ENCODE results near the gene FRAS1. TPM values are rescaled to one million over a fixed set of nuclear protein-coding genes. Genes with fewer than 3 reads are reported as not detected.
"Not testable (repeated sequence)": the region's sequence is repeated elsewhere in the genome, so short reads cannot be mapped to it uniquely, and the experiment has no call there.

The FRAS1 gene
- total RNA-seq, 2 donors from 2014 or later: not detected

- Mint-ChIP-seq H3K27me3 (peaks cover 51% of the 10 kb centered on the region), H3K27ac (no peak overlapping the region), H3K4me3 (no peak overlapping the region), H3K4me1 (no peaks in the 10 kb centered on the region), H3K36me3 (ENCODE audit: low read depth) (no peaks in the 10 kb centered on the region)
- no peaks in the 10 kb centered on the region for H3K9me3 ChIP-seq (ENCODE audit: control insufficient read depth, low read length, poor library complexity, severe bottlenecking)
- ATAC-seq (no peak), DNase-seq (no peak)
These were observed 8.5 kb downstream of the FRAS1 start for GRCh38 chr4:78065508-78066192.

- no peaks in the 10 kb centered on the region for H3K9me3 ChIP-seq (ENCODE audit: control insufficient read depth, low read length, poor library complexity, severe bottlenecking)
- Mint-ChIP-seq H3K27me3 (peaks cover 46% of the 10 kb centered on the region), H3K4me1 (no peaks in the 10 kb centered on the region), H3K4me3 (no peak overlapping the region), H3K27ac (no peak overlapping the region), H3K36me3 (ENCODE audit: low read depth) (no peaks in the 10 kb centered on the region)
- no peak for DNase-seq
- ATAC-seq: no peak
These were observed 11.4 kb downstream of the FRAS1 start for GRCh38 chr4:78068481-78068880.

- DNase-seq: no peak
- no peak overlapping the region for H3K27ac Mint-ChIP-seq
- no peak overlapping the region for H3K4me3 Mint-ChIP-seq
- H3K27me3 Mint-ChIP-seq: peaks cover 54% of the 10 kb centered on the region
- ATAC-seq: no peak
- H3K4me1 Mint-ChIP-seq: no peaks in the 10 kb centered on the region
- H3K9me3 ChIP-seq (ENCODE audit: control insufficient read depth, low read length, poor library complexity, severe bottlenecking): no peaks in the 10 kb centered on the region
- H3K36me3 Mint-ChIP-seq (ENCODE audit: low read depth): no peaks in the 10 kb centered on the region
These were observed 12.2 kb downstream of the FRAS1 start for GRCh38 chr4:78069319-78069718.

GRCh38 chr4:78069859-78070258 is 12.7 kb downstream of the FRAS1 start:
- H3K4me3 Mint-ChIP-seq: no peak overlapping the region
- no peak overlapping the region for H3K27ac Mint-ChIP-seq
- H3K27me3 Mint-ChIP-seq: peaks cover 59% of the 10 kb centered on the region
- no peak for ATAC-seq
- H3K4me1 Mint-ChIP-seq: no peaks in the 10 kb centered on the region
- no peak for DNase-seq
- H3K9me3 ChIP-seq (ENCODE audit: control insufficient read depth, low read length, poor library complexity, severe bottlenecking): no peaks in the 10 kb centered on the region
- no peaks in the 10 kb centered on the region for H3K36me3 Mint-ChIP-seq (ENCODE audit: low read depth)

GRCh38 chr4:78070731-78071282 is 13.7 kb downstream of the FRAS1 start:
- ATAC-seq (no peak), DNase-seq (no peak)
- no peaks in the 10 kb centered on the region for H3K9me3 ChIP-seq (ENCODE audit: control insufficient read depth, low read length, poor library complexity, severe bottlenecking)
- Mint-ChIP-seq H3K4me3 (no peak overlapping the region), H3K27me3 (peaks cover 61% of the 10 kb centered on the region), H3K36me3 (ENCODE audit: low read depth) (no peaks in the 10 kb centered on the region), H3K4me1 (no peaks in the 10 kb centered on the region), H3K27ac (no peak overlapping the region)

GRCh38 chr4:78074759-78075158 is 17.6 kb downstream of the FRAS1 start:
- DNase-seq (no peak), ATAC-seq (no peak)
- no peak overlapping the region for H3K27ac Mint-ChIP-seq
- no peaks in the 10 kb centered on the region for H3K9me3 ChIP-seq (ENCODE audit: control insufficient read depth, low read length, poor library complexity, severe bottlenecking)
- no peaks in the 10 kb centered on the region for H3K4me1 Mint-ChIP-seq
- no peaks in the 10 kb centered on the region for H3K36me3 Mint-ChIP-seq (ENCODE audit: low read depth)
- H3K4me3 Mint-ChIP-seq: no peak overlapping the region
- H3K27me3 Mint-ChIP-seq: peaks cover 61% of the 10 kb centered on the region

- no peaks in the 10 kb centered on the region for H3K9me3 ChIP-seq (ENCODE audit: control insufficient read depth, low read length, poor library complexity, severe bottlenecking)
- H3K4me3 Mint-ChIP-seq: no peak overlapping the region
- H3K4me1 Mint-ChIP-seq: no peaks in the 10 kb centered on the region
- DNase-seq: no peak
- no peaks in the 10 kb centered on the region for H3K36me3 Mint-ChIP-seq (ENCODE audit: low read depth)
- no peak overlapping the region for H3K27ac Mint-ChIP-seq
- peaks cover 54% of the 10 kb centered on the region for H3K27me3 Mint-ChIP-seq
- ATAC-seq: no peak
These were observed 18.9 kb downstream of the FRAS1 start for GRCh38 chr4:78075986-78076385.

- no peaks in the 10 kb centered on the region for H3K9me3 ChIP-seq (ENCODE audit: control insufficient read depth, low read length, poor library complexity, severe bottlenecking)
- ATAC-seq (no peak), DNase-seq (no peak)
- Mint-ChIP-seq H3K27me3 (peaks cover 44% of the 10 kb centered on the region), H3K27ac (no peak overlapping the region), H3K4me3 (no peak overlapping the region), H3K36me3 (ENCODE audit: low read depth) (no peaks in the 10 kb centered on the region), H3K4me1 (no peaks in the 10 kb centered on the region)
These were observed 21.0 kb downstream of the FRAS1 start for GRCh38 chr4:78078101-78078500.

GRCh38 chr4:78079726-78080430 is 22.8 kb downstream of the FRAS1 start:
- Mint-ChIP-seq H3K4me1 (no peaks in the 10 kb centered on the region), H3K4me3 (no peak overlapping the region), H3K27ac (no peak overlapping the region), H3K27me3 (peaks cover 35% of the 10 kb centered on the region), H3K36me3 (ENCODE audit: low read depth) (no peaks in the 10 kb centered on the region)
- no peak for ATAC-seq
- H3K9me3 ChIP-seq (ENCODE audit: control insufficient read depth, low read length, poor library complexity, severe bottlenecking): no peaks in the 10 kb centered on the region
- no peak for DNase-seq

- no peaks in the 10 kb centered on the region for H3K4me1 Mint-ChIP-seq
- ATAC-seq (no peak), DNase-seq (no peak)
- H3K36me3 Mint-ChIP-seq (ENCODE audit: low read depth): peaks cover 2% of the 10 kb centered on the region
- H3K4me3 Mint-ChIP-seq: no peak overlapping the region
- no peaks in the 10 kb centered on the region for H3K9me3 ChIP-seq (ENCODE audit: control insufficient read depth, low read length, poor library complexity, severe bottlenecking)
- H3K27ac Mint-ChIP-seq: no peak overlapping the region
- H3K27me3 Mint-ChIP-seq: peaks cover 30% of the 10 kb centered on the region
These were observed 24.4 kb downstream of the FRAS1 start for GRCh38 chr4:78081541-78081940.

GRCh38 chr4:78083035-78083434 is 25.9 kb downstream of the FRAS1 start:
- DNase-seq (no peak), ATAC-seq (no peak)
- no peak overlapping the region for H3K27ac Mint-ChIP-seq
- no peak overlapping the region for H3K4me3 Mint-ChIP-seq
- no peaks in the 10 kb centered on the region for H3K4me1 Mint-ChIP-seq
- H3K36me3 Mint-ChIP-seq (ENCODE audit: low read depth): peaks cover 2% of the 10 kb centered on the region
- H3K27me3 Mint-ChIP-seq: peaks cover 20% of the 10 kb centered on the region
- H3K9me3 ChIP-seq (ENCODE audit: control insufficient read depth, low read length, poor library complexity, severe bottlenecking): no peaks in the 10 kb centered on the region

GRCh38 chr4:78091534-78091933 is 34.4 kb downstream of the FRAS1 start:
- no peaks in the 10 kb centered on the region for H3K4me1 Mint-ChIP-seq
- H3K27me3 Mint-ChIP-seq: peaks cover 5% of the 10 kb centered on the region
- ATAC-seq: no peak
- H3K27ac Mint-ChIP-seq: no peak overlapping the region
- no peak overlapping the region for H3K4me3 Mint-ChIP-seq
- H3K36me3 Mint-ChIP-seq (ENCODE audit: low read depth): no peaks in the 10 kb centered on the region
- H3K9me3 ChIP-seq (ENCODE audit: control insufficient read depth, low read length, poor library complexity, severe bottlenecking): no peaks in the 10 kb centered on the region
- DNase-seq: no peak

- not testable (repeated sequence) for H3K4me1 Mint-ChIP-seq; H3K27ac Mint-ChIP-seq; DNase-seq; ATAC-seq; H3K36me3 Mint-ChIP-seq (ENCODE audit: low read depth); H3K9me3 ChIP-seq (ENCODE audit: control insufficient read depth, low read length, poor library complexity, severe bottlenecking); H3K4me3 Mint-ChIP-seq; H3K27me3 Mint-ChIP-seq
These were observed 35.2 kb downstream of the FRAS1 start for GRCh38 chr4:78092350-78092749.

- Mint-ChIP-seq H3K4me3 (no peak overlapping the region), H3K4me1 (no peaks in the 10 kb centered on the region), H3K36me3 (ENCODE audit: low read depth) (no peaks in the 10 kb centered on the region), H3K27me3 (peaks cover 5% of the 10 kb centered on the region), H3K27ac (no peak overlapping the region)
- H3K9me3 ChIP-seq (ENCODE audit: control insufficient read depth, low read length, poor library complexity, severe bottlenecking): no peaks in the 10 kb centered on the region
- ATAC-seq (no peak), DNase-seq (no peak)
These were observed 35.7 kb downstream of the FRAS1 start for GRCh38 chr4:78092850-78093249.
